CD4-positive, alpha-beta T cell treated with Interleukin-4 for 1 hour (primary cell): ENCODE data around the gene SCN8A.
"Not testable (repeated sequence)": the region's sequence is repeated elsewhere in the genome, so short reads cannot be mapped to it uniquely, and the experiment has no call there.

Experiments used
- DNase-seq, 2 donors: peaks; one replicate each; pipeline ENCODE4 v3.0.0-alpha.2; 2020 to 2022

Gene SCN8A

GRCh38 chr12:51591016-51591901 is at the start of gene SCN8A:
SCN8A (plus strand) TSS chr12:51591233; CDS start chr12:51662818, 71,585 bp downstream.
- DNase-seq, result peak; percentile 26 to 51

- DNase-seq, result no peak
Measured at GRCh38 chr12:51546097-51546496, 44.9 kb upstream of the SCN8A start.

GRCh38 chr12:51547606-51548005 is 43.4 kb upstream of the SCN8A start:
- DNase-seq, result no peak

- no peak for DNase-seq
Measured at GRCh38 chr12:51548241-51548640, 42.8 kb upstream of the SCN8A start.

DNA sequence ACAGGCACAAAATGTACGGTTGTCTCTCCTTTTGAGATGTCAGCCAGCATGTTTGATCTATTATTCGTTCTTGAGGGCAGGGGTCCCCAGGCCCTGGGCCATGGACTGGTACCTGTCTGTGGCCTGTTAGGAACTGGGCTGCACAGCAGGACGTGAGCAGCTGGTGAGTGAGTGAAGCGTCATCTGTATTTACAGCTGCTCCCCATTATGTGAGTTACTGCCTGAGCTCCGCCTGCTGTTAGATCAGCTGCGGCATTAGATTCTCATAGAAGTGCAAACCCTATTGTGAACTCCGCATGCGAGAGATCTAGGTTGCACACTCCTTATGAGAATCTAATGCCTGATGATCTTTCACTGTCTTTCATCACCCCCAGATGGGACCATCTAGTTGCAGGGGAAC is 41.4 kb upstream of the SCN8A start:
- DNase-seq, result no peak

- DNase-seq, result not testable (repeated sequence)
Measured at GRCh38 chr12:51568271-51569032, 22.6 kb upstream of the SCN8A start.

DNA sequence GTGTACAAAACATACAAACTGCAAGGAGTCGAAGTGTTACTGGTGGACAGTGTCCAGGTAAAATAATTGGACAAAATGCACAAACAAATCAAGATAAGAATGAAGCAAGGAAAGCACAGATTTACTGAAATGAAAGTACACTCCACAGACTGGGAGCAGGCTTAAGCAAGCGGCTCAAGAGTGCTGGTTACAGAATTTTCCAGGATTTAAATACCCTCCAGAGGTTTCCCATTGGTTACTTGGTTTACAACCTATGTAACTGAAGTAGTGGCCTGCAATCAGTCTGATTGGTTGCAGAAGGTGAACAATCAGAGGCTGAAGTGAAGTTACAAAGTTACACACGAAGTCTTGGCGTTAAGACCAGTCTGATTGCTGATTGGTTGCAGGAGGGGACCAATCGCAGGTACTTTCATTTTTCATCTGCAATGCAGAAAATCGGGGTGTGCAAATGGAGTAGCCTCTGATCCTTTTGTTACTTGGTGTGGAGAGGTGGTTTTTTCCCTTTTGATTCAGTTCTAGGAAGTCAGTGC is 11.6 kb upstream of the SCN8A start:
- no peak for DNase-seq

GRCh38 chr12:51589060-51589459 is 2.0 kb upstream of the SCN8A start:
- no peak for DNase-seq

DNA sequence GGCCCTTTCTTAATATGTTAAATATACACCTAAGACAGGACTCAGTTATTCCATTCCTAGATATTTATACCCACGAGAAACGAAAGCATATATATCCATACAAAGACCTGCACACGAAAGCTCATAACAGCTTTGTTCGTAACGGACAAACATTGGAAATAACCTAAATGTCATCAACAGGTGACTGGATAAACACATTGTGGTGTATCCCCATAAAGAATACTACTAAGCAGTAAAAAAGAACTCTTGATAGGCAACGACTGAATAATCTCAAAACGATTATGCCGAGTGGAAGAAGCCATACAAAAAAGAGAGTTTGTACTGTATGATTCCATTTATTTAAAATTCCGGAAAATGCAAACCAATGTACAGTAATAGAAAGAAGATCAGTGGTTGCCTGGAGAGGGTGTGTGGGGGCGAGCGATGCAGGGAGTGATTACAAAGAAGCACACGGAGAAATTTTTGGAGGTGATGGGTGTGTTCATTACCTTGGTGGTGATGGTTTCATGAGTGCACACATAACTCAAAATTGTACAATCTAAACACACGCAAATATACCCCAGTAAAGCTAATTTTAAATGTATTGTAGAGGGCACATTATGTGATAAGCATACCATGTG is 1.4 kb upstream of the SCN8A start:
- DNase-seq, result no peak

- DNase-seq, result peak; percentile 67 to 75
Measured at GRCh38 chr12:51590347-51591015, 552 bp upstream of the SCN8A start.

- no peak for DNase-seq
Measured at GRCh38 chr12:51592034-51592705, 1.1 kb downstream of the SCN8A start.

DNA sequence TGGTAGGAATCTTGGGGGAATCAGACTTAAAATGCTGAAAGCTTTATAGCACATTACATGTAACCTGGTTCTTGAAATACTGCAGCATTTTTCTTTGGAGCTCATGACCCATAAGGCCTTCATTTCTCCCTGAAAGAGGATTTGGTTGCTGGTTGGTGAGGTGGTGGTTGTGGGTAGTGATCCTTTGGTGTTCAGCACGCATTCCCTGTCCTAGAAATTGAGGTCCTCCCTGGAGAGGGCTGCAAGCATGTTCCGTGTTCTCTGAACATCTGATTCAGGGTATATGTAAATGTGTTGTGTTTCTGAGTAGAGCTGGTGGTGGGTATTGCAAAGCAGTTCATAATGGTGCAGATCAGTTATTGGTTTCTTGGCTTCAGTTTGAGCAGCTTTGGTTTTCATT is 2.0 kb downstream of the SCN8A start:
- no peak for DNase-seq

DNA sequence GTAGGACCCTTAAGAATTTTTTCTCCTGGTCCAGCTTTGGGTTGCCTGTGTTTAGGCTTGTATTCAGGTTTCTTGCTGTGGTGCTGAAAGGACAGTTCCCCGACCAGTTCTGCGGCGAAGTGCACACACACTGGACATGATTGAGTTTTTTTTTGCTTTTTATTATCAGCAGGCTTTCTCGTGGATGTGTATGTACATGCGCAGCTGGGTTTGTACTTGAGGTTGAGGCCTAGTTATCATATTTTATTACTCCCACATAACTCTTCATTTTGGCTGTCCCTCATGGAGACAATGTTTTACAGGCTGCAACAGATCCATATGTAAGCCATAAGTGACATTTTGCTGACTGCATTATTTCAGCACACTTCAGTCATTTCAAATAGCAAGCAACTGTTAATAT is 2.5 kb downstream of the SCN8A start:
- DNase-seq, result peak in 1 of 2 donors; percentile 29

DNA sequence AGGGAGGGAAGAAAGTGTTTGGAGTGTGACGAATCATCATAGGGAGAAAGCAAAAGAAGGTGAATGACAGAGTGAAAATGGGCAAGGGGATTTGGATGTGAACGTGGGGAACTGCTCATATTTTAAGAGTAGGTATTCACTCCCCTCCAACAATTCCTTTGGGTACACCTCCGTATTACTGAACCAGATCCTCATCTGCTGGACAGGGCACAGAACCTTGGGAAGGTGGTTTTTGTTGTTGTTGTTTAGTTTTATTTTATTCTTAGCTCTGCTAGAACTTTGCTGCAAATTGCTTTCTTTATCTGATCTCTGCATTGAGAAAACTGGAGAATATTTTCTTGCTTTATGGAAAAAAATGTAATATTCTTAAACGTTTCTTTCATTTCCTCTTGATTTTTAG is 7.1 kb downstream of the SCN8A start:
- DNase-seq, result no peak

GRCh38 chr12:51600721-51601120 is 9.7 kb downstream of the SCN8A start:
- DNase-seq, result no peak

- DNase-seq, result no peak
Measured at GRCh38 chr12:51601241-51601640, 10.2 kb downstream of the SCN8A start.

DNA sequence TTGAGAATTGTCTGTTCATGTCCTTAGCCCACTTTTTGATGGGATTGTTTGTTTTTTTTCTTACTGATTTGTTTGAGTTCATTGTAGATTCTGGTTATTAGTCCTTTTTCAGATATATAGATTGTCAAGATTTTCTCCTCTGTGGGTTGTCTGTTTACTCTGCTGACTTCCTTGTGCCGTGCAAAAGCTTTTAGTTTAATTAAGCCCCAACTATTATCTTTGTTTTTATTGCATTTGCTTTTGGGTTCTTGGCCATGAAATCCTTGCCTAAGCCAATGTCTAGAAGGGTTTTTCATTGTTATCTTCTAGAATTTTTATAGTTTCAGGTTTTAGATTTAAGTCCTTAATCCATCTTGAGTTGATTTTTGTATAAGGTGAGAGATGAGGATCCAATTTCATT is 14.9 kb downstream of the SCN8A start:
- DNase-seq, result not testable (repeated sequence)

DNA sequence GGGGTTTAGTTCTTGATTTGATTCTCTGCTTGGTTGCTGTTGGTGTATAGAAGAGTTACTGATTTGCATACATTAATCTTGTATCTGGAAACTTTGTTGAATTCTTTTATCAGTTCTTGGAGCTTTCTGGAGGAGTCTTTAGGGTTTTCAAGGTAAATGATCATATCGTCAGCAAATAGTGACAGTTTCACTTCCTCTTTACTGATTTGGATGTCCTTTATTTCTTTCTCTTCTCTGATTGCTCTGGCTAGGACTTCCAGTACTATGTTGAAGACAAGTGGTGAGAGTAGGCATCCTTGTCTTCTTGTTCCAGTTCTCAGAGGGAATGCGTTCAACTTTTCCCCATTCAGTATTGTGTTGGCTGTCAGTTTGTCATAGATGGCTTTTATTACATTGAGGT is 16.2 kb downstream of the SCN8A start:
- not testable (repeated sequence) for DNase-seq

GRCh38 chr12:51620448-51620847 is 29.4 kb downstream of the SCN8A start:
- DNase-seq, result no peak

- no peak for DNase-seq
Measured at GRCh38 chr12:51621156-51621922, 30.3 kb downstream of the SCN8A start.

DNA sequence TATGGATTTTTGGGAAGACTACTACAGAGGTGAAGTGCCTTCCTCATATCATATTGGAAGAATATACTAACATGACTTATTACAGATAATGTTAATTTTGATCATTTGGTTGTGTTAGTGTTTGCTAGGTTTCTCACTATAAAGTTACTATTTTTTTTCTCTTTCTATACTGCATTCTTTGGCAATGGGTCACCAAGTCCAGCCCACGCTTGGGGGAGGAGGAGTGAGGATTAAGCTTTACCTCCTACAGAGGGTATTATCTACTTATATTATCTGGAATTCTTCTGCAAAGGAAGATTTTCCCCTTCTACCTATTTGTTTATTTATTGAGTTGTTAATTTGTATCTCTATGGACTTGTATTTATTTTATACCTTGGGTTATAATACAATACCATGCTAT is 31.5 kb downstream of the SCN8A start:
- no peak for DNase-seq
